K562 (cell line): Measurements from ENCODE around the gene OPRL1. TPM values are rescaled to one million over a fixed set of nuclear protein-coding genes. Genes with fewer than 3 reads are reported as not detected.

ENCODE experiments used
- ATAC-seq: fragments of 200-7000 bp; cut with Tn5 transposase; 3 replicates; pipeline ENCODE4 v1.9.1; 2020; ENCODE audit warnings: moderate library complexity
- BruUV-seq: library from RNA; stranded (reverse); fragments of 400-500 nt; replicated peaks from 2 replicates; lab custom pipeline; 2021; lab: Mats Ljungman, UMichigan
- CTCF ChIA-PET: fragments of 300-600 bp; formaldehyde crosslinking; extraction: SDS; loops from one replicate; lab custom pipeline; 2021; ENCODE audit warnings: low intra/inter-chr PET ratio; lab: Yijun Ruan, JAX
- POLR2A ChIA-PET: fragments of 300-600, 350-650 bp; sonication (Branson Sonifier 250); formaldehyde crosslinking; extraction: SDS; loops from one replicate; lab custom pipeline; 2021; ENCODE audit warnings: antibody characterized with exemption, inconsistent platforms; lab: Yijun Ruan, JAX
- DNase-seq, 4 experiments: peaks; one replicate each; pipeline versions ENCODE4 v3.0.0 to v3.0.0-alpha.2; 2011 to 2018; ENCODE audit warnings: low spot score in 3 of 4, mixed read lengths in 3 of 4; ENCODE audit errors: extremely low read depth in 1 of 4
- FAIRE-seq: peaks from 2 replicates; lab custom pipeline; 2011; peaks lifted over from hg19 to GRCh38; lab: Jason Lieb, UNC
- H2AFZ ChIP-seq: 2 replicates; pipeline ENCODE4 v1.6.0; 2011; ENCODE audit warnings: low read depth, low read length, control low read depth, inconsistent platforms
- H3K27ac ChIP-seq: fragments of 200-600 bp; 3 replicates; pipeline ENCODE4 v1.8.0; 2011; ENCODE audit warnings: low read depth, mild to moderate bottlenecking, control low read depth, inconsistent platforms, low read length, moderate library complexity, mixed read lengths; ENCODE audit errors: extremely low read depth
- H3K27me3 ChIP-seq, 2 experiments: fragments of 300-600 bp in 1 of 2; 2 replicates in 1 of 2; 3 replicates in 1 of 2; pipeline versions ENCODE4 v1.6.0 to v1.8.0; 2011; ENCODE audit warnings: inconsistent platforms in 2 of 2, low read length in 2 of 2, mild to moderate bottlenecking in 1 of 2, mixed read lengths in 1 of 2, moderate library complexity in 1 of 2; ENCODE audit not compliant: control insufficient read depth in 2 of 2, insufficient read depth in 2 of 2
- H3K36me3 ChIP-seq: fragments of 300-600 bp; 3 replicates; pipeline ENCODE4 v1.8.0; 2011; ENCODE audit warnings: mild to moderate bottlenecking, low read length, inconsistent platforms; ENCODE audit not compliant: control insufficient read depth, insufficient read depth
- H3K4me1 ChIP-seq, 2 experiments: fragments of 200-600 bp in 1 of 2; replicated peaks in 1 of 2; 2 replicates in 1 of 2; 3 replicates in 1 of 2; pipeline versions ENCODE4 v1.5.1 to v1.8.0; 2011; ENCODE audit warnings: inconsistent platforms in 2 of 2, low read length in 2 of 2, mild to moderate bottlenecking in 1 of 2, mixed read lengths in 1 of 2, moderate library complexity in 1 of 2; ENCODE audit not compliant: control insufficient read depth in 2 of 2, insufficient read depth in 2 of 2
- H3K4me2 ChIP-seq: 2 replicates; pipeline ENCODE4 v1.6.1; 2011; ENCODE audit warnings: low read length, control low read depth, inconsistent platforms, mixed read lengths; ENCODE audit not compliant: insufficient read depth
- H3K4me3 ChIP-seq: fragments of 200-600 bp; sonication (generic), shearing (Covaris generic); 2 replicates; pipeline ENCODE4 v1.5.1; 2016; ENCODE audit warnings: control low read depth, inconsistent platforms
- H3K79me2 ChIP-seq: fragments of 200-600 bp; 3 replicates; pipeline ENCODE4 v1.8.0; 2011; ENCODE audit warnings: low read length, inconsistent platforms; ENCODE audit not compliant: control insufficient read depth, insufficient read depth
- H3K9ac ChIP-seq, 2 experiments: 2 replicates each; pipeline versions ENCODE4 v1.6.0 to v1.6.1; 2011; ENCODE audit warnings: low read depth in 2 of 2, low read length in 2 of 2, control low read depth in 1 of 2, inconsistent platforms in 1 of 2, mild to moderate bottlenecking in 1 of 2, mixed read lengths in 1 of 2; ENCODE audit not compliant: insufficient read depth in 1 of 2
- H3K9me1 ChIP-seq: one replicate; pipeline ENCODE4 v1.6.0; 2011; ENCODE audit warnings: inconsistent platforms, mild to moderate bottlenecking, low read length, moderate library complexity; ENCODE audit not compliant: control insufficient read depth, insufficient read depth
- H3K9me3 ChIP-seq: replicated peaks from 2 replicates; pipeline ENCODE4 v1.5.1; 2011; ENCODE audit warnings: low read depth, low read length, inconsistent platforms; ENCODE audit not compliant: control insufficient read depth, insufficient read depth
- H4K20me1 ChIP-seq: replicated peaks from 2 replicates; pipeline ENCODE4 v1.6.1; 2011; ENCODE audit warnings: low read length, inconsistent platforms, mixed read lengths; ENCODE audit not compliant: control insufficient read depth, insufficient read depth
- BMI1 ChIP-seq: fragments of 150-350 bp; IDR thresholded peaks from 2 replicates; pipeline ENCODE4 v1.6.1; 2014; ENCODE audit warnings: low read length
- NR3C1 ChIP-seq: sonication (generic); formaldehyde crosslinking; IDR thresholded peaks from 2 replicates; pipeline ENCODE4 v1.8.1; 2022; ENCODE audit warnings: missing genetic modification reagents
- TEAD1 ChIP-seq, 2 experiments: fragments of 450-650 bp in 1 of 2; sonication (generic) in 1 of 2; formaldehyde crosslinking; IDR thresholded peaks; 2 replicates each; pipeline versions ENCODE4 v1.4.0 to v1.8.0; 2020 to 2022; ENCODE audit warnings: mild to moderate bottlenecking in 2 of 2, missing genetic modification reagents in 1 of 2
- WGBS: fragments of 100-300 bp; shearing (Covaris generic); methylation state at CpG from one replicate; pipeline ENCODE4 v1.1.6; 2016; ENCODE audit warnings: low coverage, mixed read lengths; ENCODE audit not compliant: insufficient coverage; ENCODE audit errors: missing lambda C conversion rate; 5-methylcytosine and 5-hydroxymethylcytosine counted together
- in situ Hi-C: fragments of 300-500 bp; cut with MboI; formaldehyde crosslinking; loops from 4 replicates; pipeline ENCODE4 v1.15.0; 2018; ENCODE audit warnings: inconsistent platforms, mixed read lengths
- intact Hi-C: fragments of 100-400 bp; cut with micrococcal nuclease; formaldehyde crosslinking; loops from 2 replicates; pipeline ENCODE4 v1.14.2; 2022
- polyA plus RNA-seq, 8 experiments: library from polyadenylated mRNA; depleted of rRNA in 4 of 8; stranded (reverse) in 5 of 8; unstranded in 3 of 8; fragments of >200 nt; fragmentation: Nextera tagmentation in 2 of 8; fragmentation: Illumina TruSeq in 1 of 8; extraction: Ambion mirVana in 2 of 8; extraction: Trizol in 1 of 8; gene quantifications; 2 replicates each; pipeline versions ENCODE4 v1.2.1 to v1.2.3, GENCODE V29; 2011 to 2014; ENCODE audit warnings: inconsistent platforms in 1 of 8, missing spikeins in 1 of 8
- total RNA-seq, 7 experiments: library from RNA; depleted of rRNA in 6 of 7; stranded (reverse); fragments of >200 nt in 6 of 7; fragmentation: Illumina TruSeq in 2 of 7; extraction: Trizol in 2 of 7; gene quantifications; 2 replicates each; pipeline versions ENCODE4 v1.2.1 to v1.2.3, GENCODE V29; 2011 to 2021; ENCODE audit warnings: low replicate concordance in 1 of 7
- TF ChIP-seq, protein P1 (sequence below): IDR thresholded peaks from 2 replicates; pipeline ENCODE4 v1.6.1; 2014; ENCODE audit warnings: antibody characterized with exemption
- TF ChIP-seq, protein P2 (sequence below): fragments of 200-800 bp; sonication (Bioruptor generic); IDR thresholded peaks from 2 replicates; pipeline ENCODE4 v1.6.1; 2016; ENCODE audit warnings: missing genetic modification characterization, missing compliant biosample characterization
- TF ChIP-seq, protein P3 (sequence below): sonication (generic); formaldehyde crosslinking; IDR thresholded peaks from 2 replicates; pipeline ENCODE4 v1.9.0; 2022; ENCODE audit warnings: mild to moderate bottlenecking, missing genetic modification reagents

OPRL1 gene
- total and polyA plus RNA-seq, 9 of the 15 experiments (the other 6 are each of a cell fraction or from before 2014, with no cell fraction given) = 0.06 to 0.33 (median 0.11) TPM; not detected in 2

DNA sequence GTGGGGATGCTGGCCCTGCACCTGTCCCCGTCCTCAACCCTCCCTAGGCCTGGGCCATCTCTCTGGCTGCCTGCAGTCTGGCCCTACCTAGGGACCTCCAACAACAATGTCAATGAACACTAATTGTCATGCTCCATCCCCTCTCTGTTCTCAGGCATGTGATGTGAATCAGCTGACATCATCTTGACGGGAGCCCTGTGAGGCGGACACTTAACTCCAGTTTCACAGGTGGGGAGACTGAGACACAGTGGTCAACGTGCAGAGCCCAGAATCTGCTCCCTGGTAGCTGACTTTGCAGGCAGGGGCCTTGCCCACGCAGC lies 17.6 kb upstream of the OPRL1 start:
- H3K4me1 ChIP-seq = peaks cover 39 to 65% of the 10 kb centered on the region in 2 experiments
- H3K4me3 ChIP-seq = peak overlapping the region; percentile 97
- H3K27me3 ChIP-seq = no peaks in the 10 kb centered on the region
- H2AFZ ChIP-seq = peak overlapping the region; percentile 86
- no peak for DNase-seq
- no peaks in the 10 kb centered on the region for H4K20me1 ChIP-seq
- peaks cover 4% of the 10 kb centered on the region; the same call in 2 of the 3 replicates for H3K79me2 ChIP-seq
- ChIA-PET CTCF (no interaction called here), POLR2A (interaction anchor here (0.7 to 1.2 kb wide), 8 partner anchors 8 to 541 kb away, joined by 3 to 6 read pairs (median 3); partner anchors contain the start of genes LIME1, OPRL1 and PPDPF)
- BruUV-seq = no TSS peak
- peak; percentile 75 for FAIRE-seq
- ATAC-seq = no peak
- H3K36me3 ChIP-seq = no peaks in the 10 kb centered on the region
- peak overlapping the region; percentile 80 for H3K4me2 ChIP-seq
- H3K9ac ChIP-seq = peak overlapping the region; percentile 72 to 89
- WGBS = 56% methylated on average over 5 of the region's 5 CpGs
- peaks cover 3% of the 10 kb centered on the region for H3K9me1 ChIP-seq
- H3K27ac ChIP-seq = peak overlapping the region; percentile 53; the same call in 2 of the 3 replicates
- in situ Hi-C loops = no loop called here
- intact Hi-C loops = no loop called here
- no peaks in the 10 kb centered on the region for H3K9me3 ChIP-seq
- TF ChIP-seq, protein P1, sequence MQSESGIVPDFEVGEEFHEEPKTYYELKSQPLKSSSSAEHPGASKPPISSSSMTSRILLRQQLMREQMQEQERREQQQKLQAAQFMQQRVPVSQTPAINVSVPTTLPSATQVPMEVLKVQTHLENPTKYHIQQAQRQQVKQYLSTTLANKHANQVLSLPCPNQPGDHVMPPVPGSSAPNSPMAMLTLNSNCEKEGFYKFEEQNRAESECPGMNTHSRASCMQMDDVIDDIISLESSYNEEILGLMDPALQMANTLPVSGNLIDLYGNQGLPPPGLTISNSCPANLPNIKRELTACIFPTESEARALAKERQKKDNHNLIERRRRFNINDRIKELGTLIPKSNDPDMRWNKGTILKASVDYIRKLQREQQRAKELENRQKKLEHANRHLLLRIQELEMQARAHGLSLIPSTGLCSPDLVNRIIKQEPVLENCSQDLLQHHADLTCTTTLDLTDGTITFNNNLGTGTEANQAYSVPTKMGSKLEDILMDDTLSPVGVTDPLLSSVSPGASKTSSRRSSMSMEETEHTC = no peak
- TF ChIP-seq NR3C1 (CRISPR knock-in tag) (0 out of 2 replicates have a peak, but pooled peaks have one; percentile 36), BMI1 (no peak), TEAD1 (CRISPR knock-in tag; IDR thresholded peaks at IDR 0.05) (0 out of 4 replicates have a peak, but pooled peaks of 1 of the 2 experiments have one; percentile 17)
- TF ChIP-seq, protein P2, sequence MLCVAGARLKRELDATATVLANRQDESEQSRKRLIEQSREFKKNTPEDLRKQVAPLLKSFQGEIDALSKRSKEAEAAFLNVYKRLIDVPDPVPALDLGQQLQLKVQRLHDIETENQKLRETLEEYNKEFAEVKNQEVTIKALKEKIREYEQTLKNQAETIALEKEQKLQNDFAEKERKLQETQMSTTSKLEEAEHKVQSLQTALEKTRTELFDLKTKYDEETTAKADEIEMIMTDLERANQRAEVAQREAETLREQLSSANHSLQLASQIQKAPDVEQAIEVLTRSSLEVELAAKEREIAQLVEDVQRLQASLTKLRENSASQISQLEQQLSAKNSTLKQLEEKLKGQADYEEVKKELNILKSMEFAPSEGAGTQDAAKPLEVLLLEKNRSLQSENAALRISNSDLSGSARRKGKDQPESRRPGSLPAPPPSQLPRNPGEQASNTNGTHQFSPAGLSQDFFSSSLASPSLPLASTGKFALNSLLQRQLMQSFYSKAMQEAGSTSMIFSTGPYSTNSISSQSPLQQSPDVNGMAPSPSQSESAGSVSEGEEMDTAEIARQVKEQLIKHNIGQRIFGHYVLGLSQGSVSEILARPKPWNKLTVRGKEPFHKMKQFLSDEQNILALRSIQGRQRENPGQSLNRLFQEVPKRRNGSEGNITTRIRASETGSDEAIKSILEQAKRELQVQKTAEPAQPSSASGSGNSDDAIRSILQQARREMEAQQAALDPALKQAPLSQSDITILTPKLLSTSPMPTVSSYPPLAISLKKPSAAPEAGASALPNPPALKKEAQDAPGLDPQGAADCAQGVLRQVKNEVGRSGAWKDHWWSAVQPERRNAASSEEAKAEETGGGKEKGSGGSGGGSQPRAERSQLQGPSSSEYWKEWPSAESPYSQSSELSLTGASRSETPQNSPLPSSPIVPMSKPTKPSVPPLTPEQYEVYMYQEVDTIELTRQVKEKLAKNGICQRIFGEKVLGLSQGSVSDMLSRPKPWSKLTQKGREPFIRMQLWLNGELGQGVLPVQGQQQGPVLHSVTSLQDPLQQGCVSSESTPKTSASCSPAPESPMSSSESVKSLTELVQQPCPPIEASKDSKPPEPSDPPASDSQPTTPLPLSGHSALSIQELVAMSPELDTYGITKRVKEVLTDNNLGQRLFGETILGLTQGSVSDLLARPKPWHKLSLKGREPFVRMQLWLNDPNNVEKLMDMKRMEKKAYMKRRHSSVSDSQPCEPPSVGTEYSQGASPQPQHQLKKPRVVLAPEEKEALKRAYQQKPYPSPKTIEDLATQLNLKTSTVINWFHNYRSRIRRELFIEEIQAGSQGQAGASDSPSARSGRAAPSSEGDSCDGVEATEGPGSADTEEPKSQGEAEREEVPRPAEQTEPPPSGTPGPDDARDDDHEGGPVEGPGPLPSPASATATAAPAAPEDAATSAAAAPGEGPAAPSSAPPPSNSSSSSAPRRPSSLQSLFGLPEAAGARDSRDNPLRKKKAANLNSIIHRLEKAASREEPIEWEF = peak; percentile 40; the same call in 1 of the 2 replicates
- TF ChIP-seq, protein P3, sequence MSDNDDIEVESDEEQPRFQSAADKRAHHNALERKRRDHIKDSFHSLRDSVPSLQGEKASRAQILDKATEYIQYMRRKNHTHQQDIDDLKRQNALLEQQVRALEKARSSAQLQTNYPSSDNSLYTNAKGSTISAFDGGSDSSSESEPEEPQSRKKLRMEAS (CRISPR knock-in tag) = no peak
